ENCODE data around the gene ZNF500. TPM values are rescaled to one million over a fixed set of nuclear protein-coding genes. Genes with fewer than 3 reads are reported as not detected.

The ZNF500 gene
- total and polyA plus RNA-seq, 10 of the 15 experiments (the other 5 are each of a cell fraction or from before 2014, with no cell fraction given): 0.99 to 13.1 (median 5.5) TPM

- FAIRE-seq: no peak
- ChIA-PET POLR2A (no interaction called here), SMC1A (ENCODE audit: uncharacterized antibody, unreplicated experiment) (no interaction called here), RAD21 (ENCODE audit: unreplicated experiment) (no interaction called here), CTCF (interaction anchor here (0.7 kb wide), 1 partner anchor 56 kb away, joined by 3 read pairs; no protein-coding TSS in a partner anchor)
- H4K20me1 ChIP-seq (ENCODE audit: control insufficient read depth, insufficient read depth): no peaks in the 10 kb centered on the region
- no peaks in the 10 kb centered on the region for H3K79me2 ChIP-seq (ENCODE audit: control insufficient read depth, insufficient read depth, low read length)
- no peak for ATAC-seq
- H3K9ac ChIP-seq (ENCODE audit: control insufficient read depth, insufficient read depth, low read length): no peak overlapping the region
- no TSS peak for BruUV-seq (replicated peaks)
- H3K27me3 ChIP-seq (replicated peaks in 1 of 2; ENCODE audit: control insufficient read depth in 2 of 2, insufficient read depth in 2 of 2, low read length in 1 of 2): no peaks in the 10 kb centered on the region
- in situ Hi-C loops (cut with MboI) (no loop called here), intact Hi-C loops (cut with micrococcal nuclease; ENCODE audit: unreplicated experiment) (loop anchor here (10.0 kb wide), 2 partner anchors 150 to 190 kb away; partner anchors contain the start of genes SEC14L5 and UBALD1)
- H3K9me3 ChIP-seq (replicated peaks; ENCODE audit: control insufficient read depth, insufficient read depth, low read length): no peaks in the 10 kb centered on the region
- TF ChIP-seq ZSCAN29 (IDR thresholded peaks at IDR 0.05) (no peak), TARDBP (IDR thresholded peaks at IDR 0.05; ENCODE audit: borderline replicate concordance) (no peak), IKZF1 (conservative IDR thresholded peaks at IDR 0.05) (no peak), SUPT20H (IDR thresholded peaks at IDR 0.05; ENCODE audit: borderline replicate concordance, control insufficient read depth, low read depth, low read length) (no peak), SMAD1 (IDR thresholded peaks at IDR 0.05; ENCODE audit: low read depth, partially characterized antibody) (no peak), WRNIP1 (IDR thresholded peaks at IDR 0.05; ENCODE audit: borderline replicate concordance, low read depth, low read length) (no peak), E4F1 (IDR thresholded peaks at IDR 0.05; ENCODE audit: borderline replicate concordance, partially characterized antibody) (no peak)
- no peak for DNase-seq (ENCODE audit: low read depth, low spot score)
- H3K4me3 ChIP-seq: no peak overlapping the region
- no peak overlapping the region for H3K27ac ChIP-seq (ENCODE audit: control insufficient read depth, insufficient read depth)
- H3K36me3 ChIP-seq (ENCODE audit: control insufficient read depth in 2 of 2, insufficient read depth in 2 of 2, low read length in 1 of 2): peaks cover 3 to 11% of the 10 kb centered on the region in 2 experiments
- no peak overlapping the region for H2AFZ ChIP-seq (ENCODE audit: control insufficient read depth, low read depth, low read length)
- WGBS (ENCODE audit: insufficient coverage, insufficient replicate concordance, low lambda C conversion rate, missing lambda C conversion rate): 99% methylated on average over 11 of the region's 11 CpGs
- no peak overlapping the region for H3K4me2 ChIP-seq (ENCODE audit: control insufficient read depth, insufficient read depth)
- peaks cover 16% of the 10 kb centered on the region for H3K4me1 ChIP-seq (ENCODE audit: control insufficient read depth, insufficient read depth, low read length)
Measured at GRCh38 chr16:4805231-4805630, 38.3 kb upstream of the ZNF500 start.
